Subcutaneous adipose tissue (tissue), 4 donors: ENCODE data around the gene SERTM2. TPM values are rescaled to one million over a fixed set of nuclear protein-coding genes. Genes with fewer than 3 reads are reported as not detected.

ENCODE experiments used
- CTCF ChIP-seq: fragments of 450-650 bp; IDR thresholded peaks from one replicate; pipeline ENCODE4 v1.5.1; 2016; ENCODE audit warnings: low read depth, mild to moderate bottlenecking, control low read depth, antibody characterized with exemption, moderate library complexity
- total RNA-seq, 4 donors: library from RNA; depleted of rRNA; stranded (reverse); fragments of >200 nt; gene quantifications; one replicate each; pipeline ENCODE4 v1.1.0, GENCODE V29; 2016

Gene SERTM2
- total RNA-seq, 4 donors from 2014 or later: not detected

GRCh38 chrX:111555406-111555958 is 44.0 kb downstream of the SERTM2 start:
- TF ChIP-seq CTCF: no peak

- TF ChIP-seq CTCF: no peak
Observed at GRCh38 chrX:111560801-111561200, 49.4 kb downstream of the SERTM2 start.

- no peak for TF ChIP-seq CTCF
Observed at GRCh38 chrX:111561851-111562250, 50.4 kb downstream of the SERTM2 start.

- no peak for TF ChIP-seq CTCF
Observed at GRCh38 chrX:111567542-111568255, 56.3 kb downstream of the SERTM2 start.

GRCh38 chrX:111568354-111568753 is 56.9 kb downstream of the SERTM2 start:
- TF ChIP-seq CTCF: no peak

GRCh38 chrX:111568817-111569216 is 57.4 kb downstream of the SERTM2 start:
- no peak for TF ChIP-seq CTCF

Other genes with a start within 250 kb of the SERTM2 start
- gene CAPN6, start 241.2 kb upstream of the SERTM2 start, total RNA-seq: under 1 TPM in 3 of 4 donors, not detected in 1; 0.16 to 0.57 (median 0.17) TPM
- not detected for gene DCX, start 99.5 kb upstream of the SERTM2 start, total RNA-seq
- 100 to 1,000 TPM in 1 of 4 donors, 10 to 100 TPM in 3; 50.3 to 117 (median 59.1) TPM for gene ALG13, start 169.5 kb downstream of the SERTM2 start, total RNA-seq